ENCODE measurements around the gene POLR1G.
"Not testable (repeated sequence)": the region's sequence is repeated elsewhere in the genome, so short reads cannot be mapped to it uniquely, and the experiment has no call there.

POLR1G gene

GRCh38 chr19:45420871-45421270 is 14.4 kb downstream of the POLR1G start:
- H3K4me3 ChIP-seq (ENCODE audit: insufficient read depth, low read depth, low read length), result no peak overlapping the region
- H3K4me1 ChIP-seq (ENCODE audit: control insufficient read depth, insufficient read depth, low read length), result peaks cover 13% of the 10 kb centered on the region
- H3K27me3 ChIP-seq (ENCODE audit: control insufficient read depth, insufficient read depth, low read length, poor library complexity, severe bottlenecking), result no peaks in the 10 kb centered on the region
- no peaks in the 10 kb centered on the region for H3K9me3 ChIP-seq (ENCODE audit: control insufficient read depth, low read length)
- 94 to 97% methylated on average over 6 of the region's 6 CpGs for WGBS, 2 experiments
- no peak overlapping the region for H3K27ac ChIP-seq (ENCODE audit: insufficient read depth, low read depth, low read length, poor library complexity, severe bottlenecking)
- H3K36me3 ChIP-seq (ENCODE audit: control insufficient read depth, insufficient read depth, low read length), result peaks cover 9% of the 10 kb centered on the region

- Histone ChIP-seq H3K4me1 (ENCODE audit: control insufficient read depth, insufficient read depth, low read length) (peaks cover 13% of the 10 kb centered on the region), H3K36me3 (ENCODE audit: control insufficient read depth, insufficient read depth, low read length) (peaks cover 9% of the 10 kb centered on the region), H3K27me3 (ENCODE audit: control insufficient read depth, insufficient read depth, low read length, poor library complexity, severe bottlenecking) (no peaks in the 10 kb centered on the region), H3K4me3 (ENCODE audit: insufficient read depth, low read depth, low read length) (no peak overlapping the region), H3K9me3 (ENCODE audit: control insufficient read depth, low read length) (no peaks in the 10 kb centered on the region), H3K27ac (ENCODE audit: insufficient read depth, low read depth, low read length, poor library complexity, severe bottlenecking) (no peak overlapping the region)
- 91 to 93% methylated on average over 6 of the region's 6 CpGs for WGBS, 2 experiments
Observed at GRCh38 chr19:45421947-45422498, 15.6 kb downstream of the POLR1G start.

GRCh38 chr19:45423033-45423588 is 16.7 kb downstream of the POLR1G start:
- H3K27me3 ChIP-seq (ENCODE audit: control insufficient read depth, insufficient read depth, low read length, poor library complexity, severe bottlenecking), result no peaks in the 10 kb centered on the region
- 13 to 14% methylated on average over 20 of the region's 20 CpGs for WGBS, 2 experiments
- peaks cover 13% of the 10 kb centered on the region for H3K4me1 ChIP-seq (ENCODE audit: control insufficient read depth, insufficient read depth, low read length)
- peaks cover 9% of the 10 kb centered on the region for H3K36me3 ChIP-seq (ENCODE audit: control insufficient read depth, insufficient read depth, low read length)
- no peak overlapping the region for H3K27ac ChIP-seq (ENCODE audit: insufficient read depth, low read depth, low read length, poor library complexity, severe bottlenecking)
- H3K9me3 ChIP-seq (ENCODE audit: control insufficient read depth, low read length), result no peaks in the 10 kb centered on the region
- H3K4me3 ChIP-seq (ENCODE audit: insufficient read depth, low read depth, low read length), result peak overlapping the region; percentile 55

GRCh38 chr19:45423589-45424190 is 17.2 kb downstream of the POLR1G start, which contains the start of gene ERCC1:
Gene ERCC1, minus strand, starts transcription at chr19:45423917. Its CDS starts 543 bp downstream, at chr19:45423374.
- Histone ChIP-seq H3K4me1 (ENCODE audit: control insufficient read depth, insufficient read depth, low read length) (peaks cover 13% of the 10 kb centered on the region), H3K4me3 (ENCODE audit: insufficient read depth, low read depth, low read length) (peak within 1 kb of the TSS; percentile 55), H3K36me3 (ENCODE audit: control insufficient read depth, insufficient read depth, low read length) (peaks cover 9% of the 10 kb centered on the region), H3K27ac (ENCODE audit: insufficient read depth, low read depth, low read length, poor library complexity, severe bottlenecking) (peak within 1 kb of the TSS; percentile 82), H3K9me3 (ENCODE audit: control insufficient read depth, low read length) (no peaks in the 10 kb centered on the region), H3K27me3 (ENCODE audit: control insufficient read depth, insufficient read depth, low read length, poor library complexity, severe bottlenecking) (peaks cover 5% of the 10 kb centered on the region)
- 0 to 1% methylated on average over 37 of the region's 37 CpGs for WGBS, 2 experiments

GRCh38 chr19:45424191-45425058 is 18.0 kb downstream of the POLR1G start:
- Histone ChIP-seq H3K27me3 (ENCODE audit: control insufficient read depth, insufficient read depth, low read length, poor library complexity, severe bottlenecking) (peaks cover 10% of the 10 kb centered on the region), H3K4me1 (ENCODE audit: control insufficient read depth, insufficient read depth, low read length) (peaks cover 13% of the 10 kb centered on the region), H3K36me3 (ENCODE audit: control insufficient read depth, insufficient read depth, low read length) (peaks cover 9% of the 10 kb centered on the region), H3K9me3 (ENCODE audit: control insufficient read depth, low read length) (no peaks in the 10 kb centered on the region), H3K4me3 (ENCODE audit: insufficient read depth, low read depth, low read length) (peak overlapping the region; percentile 55), H3K27ac (ENCODE audit: insufficient read depth, low read depth, low read length, poor library complexity, severe bottlenecking) (peak overlapping the region; percentile 82)
- 18 to 23% methylated on average over 24 of the region's 24 CpGs for WGBS, 2 experiments

GRCh38 chr19:45428384-45429231 is 22.2 kb downstream of the POLR1G start:
- 4% methylated on average over 73 of the region's 73 CpGs for WGBS, 2 experiments
- Histone ChIP-seq H3K9me3 (ENCODE audit: control insufficient read depth, low read length) (no peaks in the 10 kb centered on the region), H3K27me3 (ENCODE audit: control insufficient read depth, insufficient read depth, low read length, poor library complexity, severe bottlenecking) (peaks cover 10% of the 10 kb centered on the region), H3K4me1 (ENCODE audit: control insufficient read depth, insufficient read depth, low read length) (peaks cover 8% of the 10 kb centered on the region), H3K27ac (ENCODE audit: insufficient read depth, low read depth, low read length, poor library complexity, severe bottlenecking) (no peak overlapping the region), H3K4me3 (ENCODE audit: insufficient read depth, low read depth, low read length) (peak overlapping the region; percentile 55), H3K36me3 (ENCODE audit: control insufficient read depth, insufficient read depth, low read length) (no peaks in the 10 kb centered on the region)

GRCh38 chr19:45429896-45430295 is 23.5 kb downstream of the POLR1G start:
- not testable (repeated sequence) for H3K4me1 ChIP-seq (ENCODE audit: control insufficient read depth, insufficient read depth, low read length); H3K27ac ChIP-seq (ENCODE audit: insufficient read depth, low read depth, low read length, poor library complexity, severe bottlenecking); H3K27me3 ChIP-seq (ENCODE audit: control insufficient read depth, insufficient read depth, low read length, poor library complexity, severe bottlenecking); H3K4me3 ChIP-seq (ENCODE audit: insufficient read depth, low read depth, low read length); H3K36me3 ChIP-seq (ENCODE audit: control insufficient read depth, insufficient read depth, low read length); H3K9me3 ChIP-seq (ENCODE audit: control insufficient read depth, low read length)
- WGBS, 2 experiments, result 90 to 92% methylated on average over 11 of the region's 11 CpGs

- H3K4me3 ChIP-seq (ENCODE audit: insufficient read depth, low read depth, low read length); H3K9me3 ChIP-seq (ENCODE audit: control insufficient read depth, low read length); H3K27ac ChIP-seq (ENCODE audit: insufficient read depth, low read depth, low read length, poor library complexity, severe bottlenecking); H3K27me3 ChIP-seq (ENCODE audit: control insufficient read depth, insufficient read depth, low read length, poor library complexity, severe bottlenecking); H3K4me1 ChIP-seq (ENCODE audit: control insufficient read depth, insufficient read depth, low read length); H3K36me3 ChIP-seq (ENCODE audit: control insufficient read depth, insufficient read depth, low read length): not testable (repeated sequence)
- 86 to 88% methylated on average over 9 of the region's 9 CpGs for WGBS, 2 experiments
Observed at GRCh38 chr19:45431008-45431407, 24.6 kb downstream of the POLR1G start.

GRCh38 chr19:45432543-45432942 is 26.1 kb downstream of the POLR1G start:
- not testable (repeated sequence) for H3K4me3 ChIP-seq (ENCODE audit: insufficient read depth, low read depth, low read length); H3K27me3 ChIP-seq (ENCODE audit: control insufficient read depth, insufficient read depth, low read length, poor library complexity, severe bottlenecking); H3K4me1 ChIP-seq (ENCODE audit: control insufficient read depth, insufficient read depth, low read length); H3K36me3 ChIP-seq (ENCODE audit: control insufficient read depth, insufficient read depth, low read length); H3K27ac ChIP-seq (ENCODE audit: insufficient read depth, low read depth, low read length, poor library complexity, severe bottlenecking); H3K9me3 ChIP-seq (ENCODE audit: control insufficient read depth, low read length)
- WGBS, 2 experiments, result 90 to 91% methylated on average over 8 of the region's 8 CpGs

All from ectodermal cell (in vitro differentiated cells).